ENCODE results near the gene PADI1.

The PADI1 gene

DNA sequence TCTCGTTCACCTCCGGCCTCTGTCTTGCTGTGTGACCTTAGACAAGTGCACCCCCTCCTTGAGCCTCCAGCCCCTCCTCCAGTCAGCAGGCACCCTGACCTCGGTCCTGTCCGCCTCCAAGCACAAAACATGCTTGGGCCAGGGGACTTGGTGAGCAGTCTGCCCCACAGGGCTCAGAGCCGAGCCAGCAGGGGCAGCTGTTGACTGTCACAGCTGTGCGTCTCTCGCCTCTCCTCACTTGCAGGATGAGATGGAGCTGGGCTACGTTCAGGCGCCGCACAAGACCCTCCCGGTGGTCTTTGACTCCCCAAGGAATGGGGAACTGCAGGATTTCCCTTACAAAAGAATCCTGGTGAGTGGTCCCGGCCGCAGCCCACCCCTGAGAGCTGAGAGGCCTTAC, 68.2 kb downstream of the PADI1 start (continued):
- TF ChIP-seq WT1 (tag by site-specific recombination; IDR thresholded peaks at IDR 0.05) = no peak

DNA sequence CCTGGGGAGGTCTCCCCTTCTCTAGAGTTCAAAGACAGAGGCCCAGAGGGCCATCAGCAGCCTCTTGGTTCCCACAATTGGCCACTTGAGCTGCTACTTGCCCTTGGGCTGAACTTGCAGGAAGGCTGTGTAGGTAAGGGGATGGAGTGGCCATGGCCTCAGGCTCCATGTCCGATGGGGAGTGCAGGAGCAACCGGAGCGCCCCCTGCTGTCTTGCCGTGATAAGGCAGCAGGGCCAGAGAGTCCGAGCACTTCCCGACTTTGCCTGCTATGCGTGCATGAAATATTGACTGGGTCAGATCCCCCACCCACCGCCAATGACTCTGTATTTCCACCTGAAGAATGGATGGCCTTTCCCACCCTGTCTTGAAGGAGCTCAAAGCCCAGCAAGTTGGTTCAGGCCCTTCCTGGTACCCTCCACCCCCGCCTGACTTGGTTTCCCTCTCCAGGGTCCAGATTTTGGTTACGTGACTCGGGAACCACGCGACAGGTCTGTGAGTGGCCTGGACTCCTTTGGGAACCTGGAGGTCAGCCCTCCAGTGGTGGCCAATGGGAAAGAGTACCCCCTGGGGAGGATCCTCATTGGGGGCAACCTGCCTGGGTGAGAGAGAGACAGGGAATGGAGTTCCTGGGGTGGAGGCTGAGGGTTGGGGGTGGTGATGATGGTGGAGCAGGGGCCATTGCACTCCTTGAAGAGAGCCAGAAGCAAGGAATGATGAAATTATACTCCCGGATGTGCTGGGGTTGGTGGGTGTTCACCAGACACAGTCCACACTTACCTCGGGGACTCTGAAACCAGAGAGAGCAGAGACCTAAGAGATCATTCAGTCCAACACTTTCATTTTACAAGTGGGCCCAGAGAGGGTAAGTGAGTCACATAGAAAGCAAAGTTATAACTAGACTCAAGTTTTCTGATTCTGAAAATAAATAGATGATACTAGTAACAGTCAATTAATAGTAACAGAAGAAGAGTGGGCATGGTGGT, 69.5 kb downstream of the PADI1 start:
- CTCF ChIA-PET = interaction anchor here (0.6 to 3.0 kb wide), 38 partner anchors 8 to 910 kb away, joined by 3 to 30 read pairs (median 4); partner anchors contain the start of gene PADI3
- H3K27ac ChIP-seq (ENCODE audit: extremely low read depth, low read depth, low read length) = no peak overlapping the region
- no peak for TF ChIP-seq ZNF2 (tag by site-specific recombination; IDR thresholded peaks at IDR 0.05)
- 0 out of 2 replicates have a peak, but pooled peaks have one; percentile 21 for TF ChIP-seq ZNF600 (tag by site-specific recombination; IDR thresholded peaks at IDR 0.05)
- TF ChIP-seq, protein P1, sequence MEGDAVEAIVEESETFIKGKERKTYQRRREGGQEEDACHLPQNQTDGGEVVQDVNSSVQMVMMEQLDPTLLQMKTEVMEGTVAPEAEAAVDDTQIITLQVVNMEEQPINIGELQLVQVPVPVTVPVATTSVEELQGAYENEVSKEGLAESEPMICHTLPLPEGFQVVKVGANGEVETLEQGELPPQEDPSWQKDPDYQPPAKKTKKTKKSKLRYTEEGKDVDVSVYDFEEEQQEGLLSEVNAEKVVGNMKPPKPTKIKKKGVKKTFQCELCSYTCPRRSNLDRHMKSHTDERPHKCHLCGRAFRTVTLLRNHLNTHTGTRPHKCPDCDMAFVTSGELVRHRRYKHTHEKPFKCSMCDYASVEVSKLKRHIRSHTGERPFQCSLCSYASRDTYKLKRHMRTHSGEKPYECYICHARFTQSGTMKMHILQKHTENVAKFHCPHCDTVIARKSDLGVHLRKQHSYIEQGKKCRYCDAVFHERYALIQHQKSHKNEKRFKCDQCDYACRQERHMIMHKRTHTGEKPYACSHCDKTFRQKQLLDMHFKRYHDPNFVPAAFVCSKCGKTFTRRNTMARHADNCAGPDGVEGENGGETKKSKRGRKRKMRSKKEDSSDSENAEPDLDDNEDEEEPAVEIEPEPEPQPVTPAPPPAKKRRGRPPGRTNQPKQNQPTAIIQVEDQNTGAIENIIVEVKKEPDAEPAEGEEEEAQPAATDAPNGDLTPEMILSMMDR (tag by site-specific recombination; IDR thresholded peaks at IDR 0.05) = peak; percentile 75
- TF ChIP-seq ZXDB (tag by site-specific recombination; IDR thresholded peaks at IDR 0.05) = no peak
- TF ChIP-seq SETDB1 (IDR thresholded peaks at IDR 0.05; ENCODE audit: insufficient read length, low read length) = no peak
- TF ChIP-seq SCRT2 (tag by site-specific recombination; IDR thresholded peaks at IDR 0.05) = 0 out of 2 replicates have a peak, but pooled peaks have one; percentile 24
- TF ChIP-seq ZFP69B (tag by site-specific recombination; IDR thresholded peaks at IDR 0.05) = no peak
- H3K36me3 ChIP-seq (ENCODE audit: control insufficient read depth in 2 of 2, insufficient read depth in 1 of 2, low read length in 2 of 2) = no peaks in the 10 kb centered on the region
- no peaks in the 10 kb centered on the region for H3K4me1 ChIP-seq (ENCODE audit: control insufficient read depth, insufficient read depth, low read length)
- POLR2A ChIA-PET = no interaction called here
- H3K9me3 ChIP-seq (ENCODE audit: control insufficient read depth, insufficient read depth, low read depth, low read length) = no peaks in the 10 kb centered on the region
- no peak overlapping the region for H3K4me3 ChIP-seq (ENCODE audit: low read depth, low read length)

DNA sequence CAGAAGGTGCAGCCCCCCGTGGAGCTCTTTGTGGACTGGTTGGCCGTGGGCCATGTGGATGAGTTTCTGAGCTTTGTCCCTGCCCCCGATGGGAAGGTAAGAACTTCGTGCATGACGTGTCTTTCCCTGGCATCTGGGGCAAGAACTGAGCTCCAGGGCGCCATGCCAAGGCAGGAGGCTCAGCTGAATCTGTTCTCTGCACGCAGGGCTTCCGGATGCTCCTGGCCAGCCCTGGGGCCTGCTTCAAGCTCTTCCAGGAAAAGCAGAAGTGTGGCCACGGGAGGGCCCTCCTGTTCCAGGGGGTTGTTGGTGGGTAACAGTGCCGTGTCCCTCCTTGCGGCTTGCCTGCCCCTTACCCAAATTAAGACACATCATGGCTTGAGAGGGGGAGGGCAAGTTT, 71.6 kb downstream of the PADI1 start:
- TF ChIP-seq, protein P2, sequence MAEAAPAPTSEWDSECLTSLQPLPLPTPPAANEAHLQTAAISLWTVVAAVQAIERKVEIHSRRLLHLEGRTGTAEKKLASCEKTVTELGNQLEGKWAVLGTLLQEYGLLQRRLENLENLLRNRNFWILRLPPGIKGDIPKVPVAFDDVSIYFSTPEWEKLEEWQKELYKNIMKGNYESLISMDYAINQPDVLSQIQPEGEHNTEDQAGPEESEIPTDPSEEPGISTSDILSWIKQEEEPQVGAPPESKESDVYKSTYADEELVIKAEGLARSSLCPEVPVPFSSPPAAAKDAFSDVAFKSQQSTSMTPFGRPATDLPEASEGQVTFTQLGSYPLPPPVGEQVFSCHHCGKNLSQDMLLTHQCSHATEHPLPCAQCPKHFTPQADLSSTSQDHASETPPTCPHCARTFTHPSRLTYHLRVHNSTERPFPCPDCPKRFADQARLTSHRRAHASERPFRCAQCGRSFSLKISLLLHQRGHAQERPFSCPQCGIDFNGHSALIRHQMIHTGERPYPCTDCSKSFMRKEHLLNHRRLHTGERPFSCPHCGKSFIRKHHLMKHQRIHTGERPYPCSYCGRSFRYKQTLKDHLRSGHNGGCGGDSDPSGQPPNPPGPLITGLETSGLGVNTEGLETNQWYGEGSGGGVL (tag by site-specific recombination; IDR thresholded peaks at IDR 0.05) = no peak
- H3K27ac ChIP-seq (ENCODE audit: extremely low read depth, low read depth, low read length) = no peak overlapping the region
- H3K36me3 ChIP-seq (ENCODE audit: control insufficient read depth in 2 of 2, insufficient read depth in 1 of 2, low read length in 2 of 2) = no peaks in the 10 kb centered on the region
- no peaks in the 10 kb centered on the region for H3K9me3 ChIP-seq (ENCODE audit: control insufficient read depth, insufficient read depth, low read depth, low read length)
- H3K4me3 ChIP-seq (ENCODE audit: low read depth, low read length) = no peak overlapping the region
- POLR2A ChIA-PET = no interaction called here
- H3K4me1 ChIP-seq (ENCODE audit: control insufficient read depth, insufficient read depth, low read length) = no peaks in the 10 kb centered on the region
- CTCF ChIA-PET = interaction anchor here (0.7 to 1.9 kb wide), 5 partner anchors 9 to 216 kb away, joined by 3 to 13 read pairs (median 4); no protein-coding TSS in a partner anchor

DNA sequence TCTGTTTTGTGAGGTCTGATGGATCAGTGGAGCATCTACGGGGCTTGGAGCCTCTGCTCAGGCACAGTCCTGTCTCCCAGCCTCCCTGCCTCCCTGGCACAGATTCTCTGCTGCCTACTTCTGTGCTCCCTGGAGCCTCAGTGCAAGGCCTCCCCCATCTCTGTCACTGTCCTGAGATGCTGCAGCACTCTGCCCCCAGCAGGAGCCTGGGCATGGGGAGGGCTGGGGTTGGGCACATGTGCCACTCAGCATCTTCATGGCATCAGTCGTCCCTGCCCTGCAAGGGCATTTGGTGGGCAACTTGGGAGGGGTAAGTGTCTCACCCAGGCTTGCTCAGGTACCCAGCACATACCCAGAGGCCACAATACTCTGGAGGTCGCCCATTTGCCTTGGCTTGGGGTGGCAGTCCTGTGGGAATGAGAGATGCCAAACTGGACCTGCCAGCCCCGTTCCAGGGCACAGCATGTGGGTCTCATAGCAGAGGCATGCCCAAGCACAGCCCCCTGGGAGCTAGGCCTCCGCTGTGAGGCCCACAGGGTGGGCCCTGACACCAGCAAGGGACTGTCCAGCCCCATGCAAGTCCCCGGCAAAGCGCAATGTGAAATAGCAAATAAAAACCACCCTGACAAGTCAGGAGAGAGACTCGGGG, 72.7 kb downstream of the PADI1 start:
- TF ChIP-seq ZBTB8A (tag by site-specific recombination; IDR thresholded peaks at IDR 0.05) (no peak), REPIN1 (tag by site-specific recombination; IDR thresholded peaks at IDR 0.05; ENCODE audit: low read depth) (no peak), ZIC2 (tag by site-specific recombination; IDR thresholded peaks at IDR 0.05) (peak; percentile 50)
- H3K4me3 ChIP-seq (ENCODE audit: low read depth, low read length) = no peak overlapping the region
- no peaks in the 10 kb centered on the region for H3K4me1 ChIP-seq (ENCODE audit: control insufficient read depth, insufficient read depth, low read length)
- POLR2A ChIA-PET = interaction anchor here (0.7 kb wide), 1 partner anchor 157 kb away, joined by 3 read pairs; no protein-coding TSS in a partner anchor
- no peaks in the 10 kb centered on the region for H3K36me3 ChIP-seq (ENCODE audit: control insufficient read depth in 2 of 2, insufficient read depth in 1 of 2, low read length in 2 of 2)
- CTCF ChIA-PET = interaction anchor here (0.7 to 1.2 kb wide), 2 partner anchors 190 to 217 kb away, joined by 5 read pairs; no protein-coding TSS in a partner anchor
- H3K27ac ChIP-seq (ENCODE audit: extremely low read depth, low read depth, low read length) = no peak overlapping the region
- H3K9me3 ChIP-seq (ENCODE audit: control insufficient read depth, insufficient read depth, low read depth, low read length) = no peaks in the 10 kb centered on the region

Measured in HEK293 (cell line).